Testis (tissue), 3 donors: ENCODE results near the gene DDOST. TPM values are rescaled to one million over a fixed set of nuclear protein-coding genes. Genes with fewer than 3 reads are reported as not detected.

Experiments used
- DNase-seq: peaks from one replicate; pipeline ENCODE4 v3.0.0-alpha.2; 2019
- H3K27ac ChIP-seq, 2 donors: fragments of 200-600 bp; sonication (generic); one replicate each; pipeline ENCODE4 v1.5.1; 2019
- H3K27me3 ChIP-seq: fragments of 200-600 bp; sonication (generic); one replicate; pipeline ENCODE4 v1.5.1; 2019
- H3K36me3 ChIP-seq: fragments of 200-600 bp; sonication (generic); one replicate; pipeline ENCODE4 v1.5.1; 2017; ENCODE audit warnings: low read depth; ENCODE audit errors: missing control alignments
- H3K4me1 ChIP-seq: fragments of 200-600 bp; sonication (generic); one replicate; pipeline ENCODE4 v1.5.1; 2019
- H3K4me3 ChIP-seq, 2 donors: fragments of 200-600 bp; sonication (generic); one replicate each; pipeline ENCODE4 v1.5.1; 2017 to 2019
- H3K9me3 ChIP-seq: fragments of 200-600 bp; sonication (generic); one replicate; pipeline ENCODE4 v1.5.1; 2017
- CTCF ChIP-seq, 3 experiments: fragments of 450-650 bp in 2 of 3; fragments of 200-600 bp in 1 of 3; sonication (generic) in 1 of 3; IDR thresholded peaks; one replicate each; pipeline ENCODE4 v1.5.1; 2016 to 2019; ENCODE audit warnings: antibody characterized with exemption in 3 of 3, mild to moderate bottlenecking in 2 of 3, moderate library complexity in 1 of 3
- POLR2A ChIP-seq: fragments of 450-650 bp; IDR thresholded peaks from one replicate; pipeline ENCODE4 v1.6.1; 2017; ENCODE audit warnings: antibody characterized with exemption, mild to moderate bottlenecking, moderate library complexity
- WGBS, 2 donors: methylation state at CpG; one replicate each; pipeline ENCODE4 v1.1.5; 2018; 5-methylcytosine and 5-hydroxymethylcytosine counted together
- intact Hi-C: fragments of 100-400 bp; cut with DNase I; formaldehyde crosslinking; loops from one replicate; pipeline ENCODE4 v1.15.1; 2023; ENCODE audit warnings: low total_unique reads
- polyA plus RNA-seq: library from polyadenylated mRNA; stranded (reverse); fragments of 350-450 nt; fragmentation: Illumina TruSeq; extraction: RNeasy Lipid Tissue Mini Kit (QIAGEN cat#74804); gene quantifications from one replicate; pipeline ENCODE4 v1.2.3, GENCODE V29; 2014; ENCODE audit warnings: low read depth, low replicate concordance; ENCODE audit not compliant: insufficient read depth
- total RNA-seq, 2 donors: library from RNA; depleted of rRNA; stranded (reverse); fragments of >200 nt; gene quantifications; one replicate each; pipeline ENCODE4 v1.2.3, GENCODE V29; 2016

Gene DDOST
- total and polyA plus RNA-seq, 3 donors from 2014 or later: 207 to 275 (median 237) TPM

- Histone ChIP-seq H3K4me3 (no peak overlapping the region), H3K27ac (no peak overlapping the region), H3K36me3 (no peaks in the 10 kb centered on the region), H3K4me1 (no peaks in the 10 kb centered on the region), H3K9me3 (no peaks in the 10 kb centered on the region), H3K27me3 (no peaks in the 10 kb centered on the region)
- intact Hi-C loops: no loop called here
- DNase-seq: no peak
- TF ChIP-seq CTCF (IDR thresholded peaks at IDR 0.05) (no peak), POLR2A (no peak)
- 46 to 49% methylated on average over 18 to 20 of the region's 20 CpGs for WGBS, 2 donors
These were observed 45.0 kb downstream of the DDOST start for GRCh38 chr1:20615946-20616846.

DNA sequence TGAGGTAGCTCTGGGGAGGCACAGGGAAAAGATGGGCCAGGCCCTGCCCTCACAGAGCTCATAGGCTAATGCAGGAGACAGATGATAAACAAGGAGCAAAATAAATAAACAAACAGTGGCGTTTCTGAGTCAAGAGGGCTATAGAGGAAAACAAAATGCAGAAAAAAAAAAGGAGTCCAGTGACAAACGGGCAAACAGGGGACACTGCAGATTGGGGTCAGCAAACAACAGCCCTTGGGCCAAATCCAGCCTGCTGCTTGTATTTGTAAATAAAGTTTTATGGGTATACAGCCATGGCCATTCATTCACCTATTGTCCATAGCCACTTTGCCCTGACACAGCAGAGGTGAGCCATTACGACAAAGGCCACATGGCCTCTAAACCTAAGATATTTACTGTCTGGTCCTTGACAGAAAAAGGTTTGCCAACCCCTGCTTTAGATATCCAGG is 47.0 kb downstream of the DDOST start:
- intact Hi-C loops: no loop called here
- Histone ChIP-seq H3K4me3 (no peak overlapping the region), H3K9me3 (no peaks in the 10 kb centered on the region), H3K4me1 (no peaks in the 10 kb centered on the region), H3K36me3 (no peaks in the 10 kb centered on the region), H3K27ac (no peak overlapping the region), H3K27me3 (no peaks in the 10 kb centered on the region)
- no peak for DNase-seq
- TF ChIP-seq POLR2A (no peak), CTCF (IDR thresholded peaks at IDR 0.05) (no peak)
- WGBS, 2 donors: 80 to 83% methylated on average over 3 of the region's 3 CpGs

DNA sequence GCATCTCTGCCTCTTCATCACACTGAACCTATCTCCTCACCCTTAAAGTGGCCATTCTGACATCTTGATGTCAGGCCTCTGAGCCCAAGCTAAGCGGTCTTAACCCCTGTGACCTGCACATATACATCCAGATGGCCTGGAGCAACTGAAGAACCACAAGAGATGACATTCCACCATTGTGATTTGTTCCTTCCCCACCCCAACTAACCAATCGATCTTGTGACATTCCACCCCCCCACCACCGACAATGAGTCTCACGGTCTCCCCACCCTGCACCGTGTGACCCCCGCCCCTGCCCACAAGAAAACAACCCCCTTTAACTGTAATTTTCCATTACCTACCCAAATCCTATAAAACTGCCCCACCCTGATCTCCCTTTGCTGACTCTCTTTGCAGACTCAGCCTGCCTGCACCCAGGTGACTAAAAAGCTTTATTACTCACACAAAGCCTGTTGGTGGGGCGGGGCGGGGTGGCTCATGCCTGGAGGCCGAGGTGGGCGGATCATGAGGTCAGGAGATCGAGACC is 48.9 kb downstream of the DDOST start:
- Histone ChIP-seq H3K27ac (no peak overlapping the region), H3K9me3 (no peaks in the 10 kb centered on the region), H3K4me3 (no peak overlapping the region), H3K36me3 (no peaks in the 10 kb centered on the region), H3K4me1 (no peaks in the 10 kb centered on the region), H3K27me3 (no peaks in the 10 kb centered on the region)
- WGBS, 2 donors: 82 to 90% methylated on average over 11 of the region's 11 CpGs
- TF ChIP-seq POLR2A (no peak), CTCF (IDR thresholded peaks at IDR 0.05) (no peak)
- intact Hi-C loops: no loop called here
- no peak for DNase-seq

GRCh38 chr1:20611652-20612051 is 49.5 kb downstream of the DDOST start:
- 95 to 96% methylated on average over 4 to 5 of the region's 5 CpGs for WGBS, 2 donors
- intact Hi-C loops: no loop called here
- no peaks in the 10 kb centered on the region for H3K36me3 ChIP-seq
- DNase-seq: no peak
- no peaks in the 10 kb centered on the region for H3K4me1 ChIP-seq
- H3K27me3 ChIP-seq: no peaks in the 10 kb centered on the region
- H3K4me3 ChIP-seq: no peak overlapping the region
- no peak overlapping the region for H3K27ac ChIP-seq
- H3K9me3 ChIP-seq: no peaks in the 10 kb centered on the region
- TF ChIP-seq POLR2A: no peak
- no peak for TF ChIP-seq CTCF (IDR thresholded peaks at IDR 0.05)
